Pancreas (tissue), 10 donors: ENCODE data around the gene BCL11B. TPM values are rescaled to one million over a fixed set of nuclear protein-coding genes. Genes with fewer than 3 reads are reported as not detected.

Source experiments
- ATAC-seq, 4 donors: fragments of 200-7000 bp; cut with Tn5 transposase; one replicate each; pipeline versions ENCODE4 v1.8.0 to v1.9.1; 2020; ENCODE audit warnings: mild to moderate bottlenecking in 4 of 4, moderate library complexity in 4 of 4
- DNase-seq, 6 donors: peaks; one replicate each; pipeline ENCODE4 v3.0.0-alpha.2; 2020
- FAIRE-seq: peaks from 2 replicates; lab custom pipeline; 2012; peaks lifted over from hg19 to GRCh38; lab: Jason Lieb, UNC
- H3K27ac ChIP-seq, 4 donors: fragments of 200-600 bp; sonication (generic); 1 replicate in 3 of 4; 2 replicates in 1 of 4; pipeline versions ENCODE4 v1.5.0 to v1.8.0; 2020
- H3K27me3 ChIP-seq, 4 donors: fragments of 200-600 bp; one replicate each; pipeline ENCODE4 v1.8.0; 2021
- H3K36me3 ChIP-seq, 3 donors: fragments of 200-600 bp; sonication (generic) in 1 of 3; one replicate each; pipeline versions ENCODE4 v1.5.0 to v1.8.0; 2020 to 2021
- H3K4me1 ChIP-seq, 3 donors: fragments of 200-600 bp; one replicate each; pipeline ENCODE4 v1.8.0; 2021
- H3K4me3 ChIP-seq, 4 donors: fragments of 200-600 bp; sonication (generic) in 2 of 4; one replicate each; pipeline versions ENCODE4 v1.5.0 to v1.8.0; 2020 to 2021
- H3K9me3 ChIP-seq, 4 donors: fragments of 200-600 bp; one replicate each; pipeline ENCODE4 v1.8.0; 2021
- WGBS, 2 donors: extraction: QIAGEN DNeasy Blood & Tissue Kit; methylation state at CpG; one replicate each; pipeline ENCODE4 v1.1.7; 2013; 5-methylcytosine and 5-hydroxymethylcytosine counted together
- intact Hi-C, 3 donors: fragments of 100-400 bp; cut with DNase I; formaldehyde crosslinking; loops; one replicate each; pipeline versions ENCODE4 v1.11.1 to v1.14.2; 2022
- polyA plus RNA-seq, 2 donors: library from polyadenylated mRNA; stranded (reverse); fragments of 200-250 nt; gene quantifications; one replicate each; pipeline ENCODE4 v1.2.3, GENCODE V29; 2013
- total RNA-seq, 6 donors: library from RNA; stranded (reverse); fragmentation: NEBNext Ultra II Directional in 4 of 6; extraction: Animal tissue kit (Norgen Biotek cat#: 25700) in 4 of 6; gene quantifications; one replicate each; pipeline versions ENCODE4 v1.2.1 to v1.2.4, GENCODE V29; 2021 to 2023
- TF ChIP-seq, protein P1 (sequence below), 4 donors: fragments of 200-600 bp; sonication (generic) in 3 of 4; IDR thresholded peaks; one replicate each; pipeline versions ENCODE4 v1.5.0 to v1.8.0; 2021; ENCODE audit warnings: antibody characterized with exemption in 4 of 4
- donor health status: healthy with polysubstance abuse.
- donor health status: DM: no; HTN: no; CAD: no; lungs with moderate emphysema.
- donor health status: DM: no; HTN: no; CAD: no.
- donor health status: control.
- donor health status: control.
- donor health status: Bipolar disorder and iron deficiency.
- donor health status: DM: yes; HTN: yes; CAD: no.
- donor health status: DM: no; HTN: no; CAD: no.
- donor health status: DM: no; HTN: no; CAD: no.
- donor health status: DM: yes; HTN: yes; CAD: no.

Gene BCL11B
- total and polyA plus RNA-seq, 8 donors = 0.04 to 0.47 (median 0.27) TPM

DNA sequence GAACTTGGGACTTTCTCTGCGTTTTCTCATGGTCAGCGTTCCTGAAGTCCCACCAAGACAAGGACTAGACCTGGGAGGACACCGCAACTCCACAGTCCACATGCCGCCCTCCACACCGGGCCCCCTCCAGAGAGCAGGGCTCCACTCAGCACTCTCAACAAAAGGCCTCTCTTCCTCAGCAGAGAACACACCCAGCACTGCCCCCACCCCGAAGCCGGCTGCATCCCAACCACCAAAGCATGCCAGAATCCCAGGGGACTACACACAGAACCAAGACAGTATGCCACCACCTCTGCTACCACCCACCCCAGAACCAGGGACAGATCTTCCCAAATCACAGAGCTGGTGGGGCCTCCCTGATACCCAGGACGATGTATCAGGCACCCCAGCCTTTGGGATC, 88.3 kb downstream of the BCL11B start:
- TF ChIP-seq, protein P1, sequence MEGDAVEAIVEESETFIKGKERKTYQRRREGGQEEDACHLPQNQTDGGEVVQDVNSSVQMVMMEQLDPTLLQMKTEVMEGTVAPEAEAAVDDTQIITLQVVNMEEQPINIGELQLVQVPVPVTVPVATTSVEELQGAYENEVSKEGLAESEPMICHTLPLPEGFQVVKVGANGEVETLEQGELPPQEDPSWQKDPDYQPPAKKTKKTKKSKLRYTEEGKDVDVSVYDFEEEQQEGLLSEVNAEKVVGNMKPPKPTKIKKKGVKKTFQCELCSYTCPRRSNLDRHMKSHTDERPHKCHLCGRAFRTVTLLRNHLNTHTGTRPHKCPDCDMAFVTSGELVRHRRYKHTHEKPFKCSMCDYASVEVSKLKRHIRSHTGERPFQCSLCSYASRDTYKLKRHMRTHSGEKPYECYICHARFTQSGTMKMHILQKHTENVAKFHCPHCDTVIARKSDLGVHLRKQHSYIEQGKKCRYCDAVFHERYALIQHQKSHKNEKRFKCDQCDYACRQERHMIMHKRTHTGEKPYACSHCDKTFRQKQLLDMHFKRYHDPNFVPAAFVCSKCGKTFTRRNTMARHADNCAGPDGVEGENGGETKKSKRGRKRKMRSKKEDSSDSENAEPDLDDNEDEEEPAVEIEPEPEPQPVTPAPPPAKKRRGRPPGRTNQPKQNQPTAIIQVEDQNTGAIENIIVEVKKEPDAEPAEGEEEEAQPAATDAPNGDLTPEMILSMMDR (IDR thresholded peaks at IDR 0.05) = no peak
- H3K4me1 ChIP-seq = no peaks in the 10 kb centered on the region
- H3K27ac ChIP-seq = no peak overlapping the region
- ATAC-seq = no peak
- DNase-seq = no peak
- FAIRE-seq = no peak
- no peaks in the 10 kb centered on the region for H3K36me3 ChIP-seq
- no peaks in the 10 kb centered on the region for H3K9me3 ChIP-seq
- H3K4me3 ChIP-seq = no peak overlapping the region
- no peaks in the 10 kb centered on the region for H3K27me3 ChIP-seq
- 76 to 86% methylated on average over 8 of the region's 8 CpGs for WGBS, 2 donors
- intact Hi-C loops = no loop called here

DNA sequence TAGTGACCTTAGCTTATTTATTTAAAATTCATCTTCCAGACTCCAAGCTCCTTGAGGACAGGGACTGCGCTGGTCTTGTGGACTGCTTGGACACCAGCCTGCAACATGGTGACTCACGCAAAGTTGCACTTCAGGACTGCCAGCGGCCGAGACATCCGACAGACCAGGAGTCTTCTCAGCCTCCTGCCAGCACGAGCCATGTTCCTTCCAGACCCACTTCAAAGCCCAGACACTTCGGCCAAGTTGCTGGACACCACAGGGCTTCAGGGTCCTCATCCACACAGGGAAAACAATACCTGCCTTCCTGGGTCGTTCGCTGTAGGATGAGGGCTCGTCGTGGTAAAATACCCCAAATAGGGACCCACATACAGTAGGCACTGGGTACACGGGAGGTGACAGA, 88.7 kb downstream of the BCL11B start:
- intact Hi-C loops = no loop called here
- no peak overlapping the region for H3K4me3 ChIP-seq
- 75 to 91% methylated on average over 12 of the region's 12 CpGs for WGBS, 2 donors
- FAIRE-seq = no peak
- H3K36me3 ChIP-seq = no peaks in the 10 kb centered on the region
- H3K4me1 ChIP-seq = no peaks in the 10 kb centered on the region
- no peak for DNase-seq
- no peaks in the 10 kb centered on the region for H3K27me3 ChIP-seq
- H3K9me3 ChIP-seq = no peaks in the 10 kb centered on the region
- no peak for ATAC-seq
- TF ChIP-seq, protein P1 (IDR thresholded peaks at IDR 0.05) = no peak
- no peak overlapping the region for H3K27ac ChIP-seq

DNA sequence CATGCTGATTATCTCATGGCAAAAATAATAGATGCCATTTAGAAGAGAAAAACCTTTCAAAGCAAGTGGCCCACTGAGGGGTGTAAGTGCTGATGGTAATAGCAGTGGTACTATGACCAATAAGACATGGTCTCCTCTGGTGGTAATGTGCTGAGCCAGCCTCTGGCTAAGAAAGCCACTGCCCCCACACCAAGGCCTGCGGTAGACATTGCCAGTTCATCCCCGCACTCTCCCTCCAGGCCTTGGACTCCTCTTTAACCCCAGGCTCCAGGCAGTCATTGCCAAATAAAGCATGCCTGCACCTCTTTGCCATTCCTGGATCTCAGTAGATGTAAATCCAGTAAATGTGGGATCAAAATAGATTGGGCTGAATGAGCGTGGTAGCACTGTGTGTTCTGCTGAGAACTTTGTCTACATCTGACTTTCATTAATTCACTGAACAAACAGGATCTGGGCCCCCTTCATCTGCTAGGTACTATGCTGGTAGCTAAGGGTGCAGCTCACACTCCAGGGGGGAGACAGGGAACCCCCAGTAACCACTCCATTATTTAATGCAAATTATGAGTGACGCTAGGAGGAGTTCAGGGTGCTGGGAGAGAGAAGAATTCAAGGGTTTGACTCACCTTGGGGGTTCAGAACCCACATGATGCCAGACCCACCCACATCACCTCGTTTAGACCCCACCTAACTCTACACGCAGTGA, 89.3 kb downstream of the BCL11B start:
- no peak for ATAC-seq
- DNase-seq = no peak
- intact Hi-C loops = no loop called here
- Histone ChIP-seq H3K4me1 (no peaks in the 10 kb centered on the region), H3K27me3 (no peaks in the 10 kb centered on the region), H3K9me3 (no peaks in the 10 kb centered on the region), H3K36me3 (no peaks in the 10 kb centered on the region), H3K27ac (no peak overlapping the region), H3K4me3 (no peak overlapping the region)
- FAIRE-seq = no peak
- WGBS, 2 donors = 78 to 85% methylated on average over 6 of the region's 6 CpGs
- TF ChIP-seq, protein P1 (IDR thresholded peaks at IDR 0.05) = no peak

DNA sequence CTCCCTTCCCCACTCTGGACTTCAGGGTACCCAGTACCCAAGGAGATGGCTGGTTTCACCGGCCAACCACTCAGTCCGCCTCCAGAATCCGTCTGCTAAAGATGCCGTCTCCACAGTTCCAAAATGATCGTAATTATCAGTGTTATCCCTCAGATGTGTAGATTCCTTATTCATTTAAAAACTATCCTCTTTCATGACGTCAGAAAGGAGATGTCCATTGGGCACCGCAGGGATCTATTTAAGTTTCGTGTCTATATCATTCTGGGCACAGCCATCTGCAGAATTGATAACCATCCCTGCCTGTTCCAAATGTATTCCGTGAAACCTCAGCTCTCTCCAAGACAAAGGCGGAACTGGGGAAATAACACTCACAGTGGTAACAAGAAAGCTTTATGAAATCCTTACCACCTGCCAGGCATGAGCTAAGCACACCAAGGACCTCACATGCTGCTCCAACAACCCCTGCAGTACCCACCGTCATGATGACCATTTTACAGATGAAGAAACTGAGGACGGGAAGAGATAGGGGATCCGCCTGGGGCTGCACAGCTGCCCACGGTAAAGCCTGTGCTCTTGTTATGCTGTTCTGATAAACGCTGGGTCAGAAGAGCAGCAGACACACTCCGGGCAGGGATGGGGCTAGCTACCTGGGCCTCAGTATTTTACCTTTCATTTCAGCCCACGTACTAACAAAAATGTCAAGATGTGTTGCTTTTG, 90.0 kb downstream of the BCL11B start:
- H3K4me3 ChIP-seq = no peak overlapping the region
- TF ChIP-seq, protein P1 (IDR thresholded peaks at IDR 0.05) = no peak
- intact Hi-C loops = no loop called here
- ATAC-seq = no peak
- FAIRE-seq = no peak
- H3K27me3 ChIP-seq = no peaks in the 10 kb centered on the region
- 71 to 74% methylated on average over 17 of the region's 17 CpGs for WGBS, 2 donors
- H3K36me3 ChIP-seq = no peaks in the 10 kb centered on the region
- DNase-seq = no peak
- no peaks in the 10 kb centered on the region for H3K9me3 ChIP-seq
- H3K4me1 ChIP-seq = no peaks in the 10 kb centered on the region
- no peak overlapping the region for H3K27ac ChIP-seq

DNA sequence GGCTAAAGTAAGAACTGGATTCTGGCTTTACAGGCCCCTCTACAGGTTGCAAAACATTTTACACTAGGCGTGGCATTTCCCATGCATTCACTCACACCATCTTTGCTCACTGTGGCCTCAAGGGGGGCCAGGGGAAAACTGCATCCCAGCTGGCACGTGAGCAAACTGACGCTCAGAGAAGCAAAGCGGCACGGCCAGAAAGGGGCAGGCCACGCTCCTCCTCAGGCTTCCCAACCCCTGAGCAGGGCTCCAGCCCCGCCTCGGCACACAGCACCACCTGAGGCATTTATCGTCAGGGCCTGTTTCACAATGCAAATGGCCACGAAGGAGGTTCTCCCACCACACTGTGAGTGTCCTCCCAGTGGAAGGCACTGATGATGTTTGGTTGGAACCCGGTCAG, 90.8 kb downstream of the BCL11B start:
- ATAC-seq = no peak
- no peak for DNase-seq
- H3K27me3 ChIP-seq = no peaks in the 10 kb centered on the region
- no peaks in the 10 kb centered on the region for H3K36me3 ChIP-seq
- no peak overlapping the region for H3K27ac ChIP-seq
- intact Hi-C loops = no loop called here
- TF ChIP-seq, protein P1 (IDR thresholded peaks at IDR 0.05) = no peak
- WGBS, 2 donors = 74 to 85% methylated on average over 11 of the region's 11 CpGs
- H3K9me3 ChIP-seq = no peaks in the 10 kb centered on the region
- H3K4me3 ChIP-seq = no peak overlapping the region
- FAIRE-seq = no peak
- H3K4me1 ChIP-seq = no peaks in the 10 kb centered on the region
